GM12875 (cell line): Measurements from ENCODE around the gene MAP4K2.

ENCODE experiments used
- H3K4me3 ChIP-seq: one replicate; pipeline ENCODE4 v1.5.1; 2011; ENCODE audit warnings: low read depth, low read length, control low read depth
- TF ChIP-seq, protein P1 (sequence below): IDR thresholded peaks from 2 replicates; pipeline ENCODE4 v1.5.1; 2011; ENCODE audit warnings: low read depth, mild to moderate bottlenecking, control low read depth, inconsistent platforms, low read length, moderate library complexity, borderline replicate concordance; ENCODE audit not compliant: insufficient read depth

MAP4K2 gene

DNA sequence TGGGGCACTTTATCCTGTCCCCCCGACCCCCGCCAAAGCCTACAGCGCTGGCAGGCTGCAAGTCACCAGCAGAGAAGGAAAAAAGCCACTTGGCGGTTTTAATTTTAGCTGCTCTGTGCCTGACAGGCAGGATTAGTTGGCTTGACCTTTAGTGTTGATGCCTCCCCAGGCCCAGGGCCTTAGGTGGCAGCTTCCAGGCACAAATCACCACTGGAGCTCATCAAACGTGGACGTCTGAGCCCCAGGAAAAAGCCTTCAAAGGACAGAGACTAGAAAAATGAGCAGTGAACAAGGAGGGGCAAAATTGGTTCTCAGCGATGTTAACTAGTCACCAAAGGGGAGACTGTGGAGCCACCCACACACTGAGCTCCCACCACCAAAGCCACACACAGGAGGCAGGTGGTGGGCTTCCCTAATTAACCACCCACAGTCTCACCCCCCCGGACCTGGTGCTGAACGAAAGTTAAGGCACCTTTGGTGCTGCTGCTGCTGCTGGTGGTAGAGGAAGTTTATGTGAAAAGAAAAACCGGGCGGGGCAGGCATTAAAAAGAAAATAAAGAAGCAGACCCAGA is 38.9 kb downstream of the MAP4K2 start:
- TF ChIP-seq, protein P1, sequence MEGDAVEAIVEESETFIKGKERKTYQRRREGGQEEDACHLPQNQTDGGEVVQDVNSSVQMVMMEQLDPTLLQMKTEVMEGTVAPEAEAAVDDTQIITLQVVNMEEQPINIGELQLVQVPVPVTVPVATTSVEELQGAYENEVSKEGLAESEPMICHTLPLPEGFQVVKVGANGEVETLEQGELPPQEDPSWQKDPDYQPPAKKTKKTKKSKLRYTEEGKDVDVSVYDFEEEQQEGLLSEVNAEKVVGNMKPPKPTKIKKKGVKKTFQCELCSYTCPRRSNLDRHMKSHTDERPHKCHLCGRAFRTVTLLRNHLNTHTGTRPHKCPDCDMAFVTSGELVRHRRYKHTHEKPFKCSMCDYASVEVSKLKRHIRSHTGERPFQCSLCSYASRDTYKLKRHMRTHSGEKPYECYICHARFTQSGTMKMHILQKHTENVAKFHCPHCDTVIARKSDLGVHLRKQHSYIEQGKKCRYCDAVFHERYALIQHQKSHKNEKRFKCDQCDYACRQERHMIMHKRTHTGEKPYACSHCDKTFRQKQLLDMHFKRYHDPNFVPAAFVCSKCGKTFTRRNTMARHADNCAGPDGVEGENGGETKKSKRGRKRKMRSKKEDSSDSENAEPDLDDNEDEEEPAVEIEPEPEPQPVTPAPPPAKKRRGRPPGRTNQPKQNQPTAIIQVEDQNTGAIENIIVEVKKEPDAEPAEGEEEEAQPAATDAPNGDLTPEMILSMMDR = no peak
- no peak overlapping the region for H3K4me3 ChIP-seq

DNA sequence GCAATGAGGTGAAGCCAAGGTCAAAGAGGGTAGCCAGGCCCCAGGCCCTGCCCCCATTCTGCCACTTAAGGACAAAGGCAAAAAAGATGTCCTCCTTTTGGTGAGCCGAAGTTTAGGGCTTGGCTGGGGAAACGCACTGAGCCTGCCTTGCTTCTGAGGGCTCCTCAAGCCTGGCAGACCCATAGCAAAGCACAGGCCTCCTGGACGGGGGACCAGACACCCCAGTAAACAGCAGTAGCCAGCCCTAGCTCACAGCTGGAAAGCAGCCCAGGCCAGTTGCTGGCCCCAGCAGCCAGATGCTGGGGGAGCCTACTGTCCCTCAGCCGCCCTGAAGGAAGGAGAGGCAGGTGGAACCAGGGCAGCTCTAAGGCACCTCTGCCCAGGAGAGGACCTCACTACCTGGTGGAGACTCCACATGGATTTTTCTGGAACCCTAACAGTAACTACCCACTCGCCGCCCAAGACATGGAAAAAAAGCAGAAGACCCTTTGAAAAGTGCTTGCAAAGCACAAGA is 39.4 kb downstream of the MAP4K2 start:
- no peak overlapping the region for H3K4me3 ChIP-seq

DNA sequence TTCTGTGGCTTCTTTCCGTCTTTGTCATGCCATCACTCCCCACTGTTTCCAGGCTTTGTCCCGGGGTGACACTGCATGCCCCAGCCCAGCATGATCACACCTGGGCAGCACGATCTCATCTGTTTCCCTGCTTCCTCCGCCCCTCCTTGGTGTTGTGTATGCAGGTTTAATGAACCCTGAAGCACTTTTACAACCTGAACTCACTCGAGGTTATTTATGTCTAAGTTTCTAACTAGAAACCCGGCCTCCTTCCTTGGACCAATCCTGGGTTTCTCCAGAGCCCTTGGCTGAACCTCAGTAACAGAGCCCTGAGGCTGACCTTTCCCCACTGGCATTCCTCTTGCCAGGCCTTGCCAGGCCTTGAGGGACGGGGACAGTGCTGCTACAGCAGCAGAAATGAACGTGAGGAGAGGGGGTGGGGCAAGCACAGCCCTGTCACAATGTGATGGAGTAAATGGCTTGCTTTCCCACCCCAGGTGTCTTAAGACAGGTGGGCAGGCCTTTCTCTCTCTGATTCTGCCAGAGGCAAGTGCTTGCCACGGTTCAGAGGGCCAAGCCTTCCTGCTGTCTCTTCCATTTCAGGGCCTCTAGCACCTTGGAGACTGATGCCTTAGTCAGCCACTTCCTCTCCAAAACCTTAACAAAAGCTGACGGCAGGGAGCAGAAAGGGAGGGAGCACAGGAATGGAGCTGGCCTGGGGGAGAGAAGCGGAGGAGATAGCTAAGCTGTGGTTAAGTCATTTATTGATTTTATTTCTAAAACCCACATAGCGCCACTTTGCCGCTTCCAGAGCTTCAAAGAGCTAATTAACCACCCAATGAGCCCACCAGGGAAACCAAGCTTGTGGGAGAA is 40.1 kb downstream of the MAP4K2 start:
- H3K4me3 ChIP-seq = no peak overlapping the region
- TF ChIP-seq, protein P1 = no peak

More for the DNA sequence above, 39.4 kb downstream of the MAP4K2 start:
- TF ChIP-seq, protein P1 = no peak

DNA sequence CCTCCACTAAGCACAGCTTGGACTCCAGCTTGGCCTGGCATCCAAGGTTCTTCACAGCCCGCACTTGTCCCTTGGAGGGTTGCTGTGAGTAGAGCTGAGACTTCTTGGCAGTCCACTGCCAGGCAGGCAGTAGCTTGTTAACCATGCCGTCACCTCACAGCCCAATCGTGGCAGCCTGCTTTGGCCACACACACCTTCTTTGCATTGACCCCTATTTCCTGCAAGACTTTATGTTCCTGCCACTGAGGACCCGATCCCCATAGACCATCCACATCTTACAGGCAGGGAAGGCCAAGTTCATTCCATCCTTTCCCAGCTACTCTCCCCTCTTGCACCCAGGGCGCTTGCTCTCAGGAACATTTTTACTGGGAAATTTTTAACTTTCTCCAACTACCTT is 40.7 kb downstream of the MAP4K2 start:
- H3K4me3 ChIP-seq = no peak overlapping the region
- TF ChIP-seq, protein P1 = no peak

DNA sequence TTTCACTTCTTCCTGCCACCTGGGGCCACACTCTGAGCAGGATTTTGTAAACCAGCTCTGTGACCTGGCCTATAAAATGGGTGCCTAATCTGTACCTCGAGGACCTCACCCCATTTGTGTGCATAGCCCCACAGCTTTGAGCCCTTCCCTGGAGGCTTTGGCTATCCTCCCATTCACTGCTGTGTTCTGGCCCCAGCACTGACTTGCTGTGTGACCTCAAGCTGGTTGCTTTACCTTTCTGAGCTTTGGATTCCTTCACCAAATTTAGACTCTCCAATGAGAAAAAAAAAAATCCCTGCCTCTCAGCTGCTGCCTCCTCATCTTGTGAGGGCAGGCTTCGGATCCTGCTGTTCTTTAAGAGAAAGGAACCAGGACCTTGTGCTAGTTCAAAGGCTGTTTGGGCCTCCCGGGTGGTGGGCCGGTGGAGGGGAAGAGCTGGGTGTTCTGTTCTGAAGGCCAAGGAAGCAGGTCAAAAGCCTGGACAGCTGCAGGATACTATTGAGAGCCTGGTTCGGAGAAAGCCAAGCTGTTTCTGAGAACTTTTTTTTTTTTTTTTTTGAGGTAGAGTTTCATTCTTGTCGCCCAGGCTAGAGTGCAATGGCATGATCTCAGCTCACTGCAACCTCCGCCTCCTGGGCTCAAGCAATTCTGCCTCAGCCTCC is 42.1 kb downstream of the MAP4K2 start:
- TF ChIP-seq, protein P1 = no peak
- no peak overlapping the region for H3K4me3 ChIP-seq

DNA sequence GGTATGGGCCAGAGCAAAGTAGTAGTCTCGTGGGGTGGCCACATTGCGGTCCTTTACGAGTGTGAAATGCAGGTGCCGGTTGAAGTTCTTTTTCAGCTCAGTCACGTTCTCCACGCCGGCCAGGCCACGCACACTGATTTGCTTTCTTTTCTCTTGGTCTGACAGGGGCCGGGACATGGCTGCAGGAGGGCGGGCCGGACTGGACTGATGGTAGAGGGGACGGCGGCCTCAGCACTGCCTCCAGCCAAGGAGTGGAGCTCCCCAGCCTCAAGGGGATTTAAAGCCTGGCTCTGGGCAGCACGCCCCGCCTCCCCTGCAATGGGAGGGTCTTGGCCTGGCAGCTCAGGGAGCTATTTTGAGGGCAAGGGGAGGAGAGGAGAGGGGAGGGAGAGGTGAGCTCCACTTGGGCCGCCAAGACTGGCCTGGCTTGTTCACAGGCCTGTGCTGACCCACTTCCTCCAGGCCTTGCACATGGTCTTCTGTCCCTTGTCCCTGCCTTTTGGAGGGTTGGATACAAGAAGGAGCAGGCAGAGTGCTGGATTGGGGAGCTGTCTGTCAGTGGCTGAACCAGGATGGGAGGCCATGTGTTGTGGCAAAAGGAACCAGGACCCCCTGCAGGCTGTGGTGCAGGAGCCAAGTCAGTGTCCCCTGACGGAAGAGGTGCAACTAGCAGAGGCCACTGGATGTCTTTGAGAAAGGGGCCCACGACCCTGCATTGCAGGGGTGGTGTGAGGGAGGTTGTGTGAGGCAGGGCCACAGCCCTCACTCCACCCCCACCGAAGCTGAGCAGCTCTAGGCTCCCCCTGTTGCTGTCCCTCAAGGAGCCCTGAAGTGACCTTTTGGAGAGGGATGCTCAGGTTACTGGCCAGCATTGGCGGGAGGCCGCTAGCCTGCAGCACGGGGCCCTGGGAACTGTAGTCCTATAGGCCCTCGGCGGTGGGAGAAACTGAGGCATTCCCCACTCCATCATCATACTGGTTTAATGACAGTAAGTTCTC is 43.0 kb downstream of the MAP4K2 start, which contains the start of gene PYGM:
TSS of gene PYGM (minus strand) at position 253 of the 998 bp plus-strand sequence. CDS start at position 177, 76 bp downstream.
- TF ChIP-seq, protein P1 = no peak
- no peak within 1 kb of the TSS for H3K4me3 ChIP-seq
